ENCODE measurements around the gene TRANK1. TPM values are rescaled to one million over a fixed set of nuclear protein-coding genes. Genes with fewer than 3 reads are reported as not detected.
"Not testable (repeated sequence)": the region's sequence is repeated elsewhere in the genome, so short reads cannot be mapped to it uniquely, and the experiment has no call there.

TRANK1 gene
- total RNA-seq, 6 donors from 2014 or later = 10.6 to 39.8 (median 28.1) TPM

GRCh38 chr3:36956155-36956554 lies 11.3 kb upstream of the TRANK1 start:
- Histone ChIP-seq H3K27ac (no peak overlapping the region), H3K4me3 (no peak overlapping the region), H3K4me1 (peaks cover 4 to 13% (median 8%) of the 10 kb centered on the region in 4 donors), H3K9me3 (no peaks in the 10 kb centered on the region), H3K36me3 (no peaks in the 10 kb centered on the region), H3K27me3 (no peaks in the 10 kb centered on the region)
- TF ChIP-seq POLR2A (IDR thresholded peaks at IDR 0.05) (no peak), CTCF (IDR thresholded peaks at IDR 0.05) (no peak)
- ATAC-seq (ENCODE audit: low FRiP score in 2 of 2) (no peak), DNase-seq (no peak)
- 84 to 88% methylated on average over 3 of the region's 3 CpGs for WGBS, 2 donors

GRCh38 chr3:36954452-36955134 lies 9.7 kb upstream of the TRANK1 start:
- H3K27ac ChIP-seq = no peak overlapping the region
- H3K4me1 ChIP-seq = peaks cover 4 to 10% (median 6%) of the 10 kb centered on the region in 4 donors
- no peaks in the 10 kb centered on the region for H3K9me3 ChIP-seq
- DNase-seq (no peak), ATAC-seq (ENCODE audit: low FRiP score in 2 of 2) (peak in 1 of 2 donors; percentile 13)
- no peaks in the 10 kb centered on the region for H3K36me3 ChIP-seq
- no peak for TF ChIP-seq POLR2A (IDR thresholded peaks at IDR 0.05)
- no peak for TF ChIP-seq EP300 (IDR thresholded peaks at IDR 0.05)
- no peak for TF ChIP-seq POLR2AphosphoS5 (IDR thresholded peaks at IDR 0.05)
- no peak for TF ChIP-seq CTCF (IDR thresholded peaks at IDR 0.05)
- no peaks in the 10 kb centered on the region for H3K27me3 ChIP-seq
- H3K4me3 ChIP-seq = no peak overlapping the region

GRCh38 chr3:36947814-36948213 lies 3.0 kb upstream of the TRANK1 start:
- H3K4me3 ChIP-seq; ATAC-seq (ENCODE audit: low FRiP score in 2 of 2); H3K9me3 ChIP-seq; DNase-seq; H3K27me3 ChIP-seq; H3K27ac ChIP-seq; H3K36me3 ChIP-seq: not testable (repeated sequence)
- H3K4me1 ChIP-seq = peaks cover 11 to 14% (median 11%) of the 10 kb centered on the region in 4 donors
- 93 to 96% methylated on average over 5 of the region's 5 CpGs for WGBS, 2 donors

- Histone ChIP-seq H3K4me1 (peaks cover 11 to 35% (median 26%) of the 10 kb centered on the region in 4 donors), H3K9me3 (peaks cover 0 to 10% (median 8%) of the 10 kb centered on the region in 4 donors), H3K36me3 (no peaks in the 10 kb centered on the region), H3K27ac (peak overlapping the region; percentile 81 to 93 (median 84)), H3K27me3 (no peaks in the 10 kb centered on the region), H3K4me3 (peak overlapping the region; percentile 58 to 92 (median 88))
- ATAC-seq (ENCODE audit: low FRiP score in 2 of 2) (no peak), DNase-seq (peak in 1 of 2 donors; percentile 64)
- 84 to 87% methylated on average over 23 to 28 of the region's 28 CpGs for WGBS, 2 donors
- TF ChIP-seq POLR2A (IDR thresholded peaks at IDR 0.05) (no peak), EP300 (IDR thresholded peaks at IDR 0.05) (no peak), POLR2AphosphoS5 (IDR thresholded peaks at IDR 0.05) (no peak), CTCF (IDR thresholded peaks at IDR 0.05) (no peak)
Measured at GRCh38 chr3:36945333-36945980, 603 bp upstream of the TRANK1 start.

GRCh38 chr3:36944012-36944640 lies 728 bp downstream of the TRANK1 start:
- peak in 1 of 2 donors; percentile 57 for DNase-seq
- H3K27ac ChIP-seq = peak overlapping the region; percentile 81 to 93 (median 84)
- H3K4me1 ChIP-seq = peaks cover 11 to 36% (median 27%) of the 10 kb centered on the region in 4 donors
- peak in 1 of 6 experiments; percentile 17 for TF ChIP-seq CTCF (IDR thresholded peaks at IDR 0.05)
- TF ChIP-seq POLR2A (IDR thresholded peaks at IDR 0.05) = no peak
- no peak for TF ChIP-seq EP300 (IDR thresholded peaks at IDR 0.05)
- TF ChIP-seq POLR2AphosphoS5 (IDR thresholded peaks at IDR 0.05) = peak in 1 of 2 donors; percentile 44
- H3K36me3 ChIP-seq = no peaks in the 10 kb centered on the region
- H3K4me3 ChIP-seq = peak overlapping the region; percentile 58 to 92 (median 88)
- WGBS, 2 donors = 1 to 2% methylated on average over 16 to 38 of the region's 56 CpGs
- H3K27me3 ChIP-seq = no peaks in the 10 kb centered on the region
- peaks cover 0 to 10% (median 8%) of the 10 kb centered on the region in 4 donors for H3K9me3 ChIP-seq
- ATAC-seq (ENCODE audit: low FRiP score in 2 of 2) = peak; percentile 77 to 90

Measured in upper lobe of left lung (tissue), 6 donors.